ENCODE data around the gene DDX1. TPM values are rescaled to one million over a fixed set of nuclear protein-coding genes. Genes with fewer than 3 reads are reported as not detected.

DDX1 gene
- total and polyA plus RNA-seq, 9 of the 15 experiments (the other 6 are each of a cell fraction or from before 2014, with no cell fraction given), result 116 to 277 (median 232) TPM

DNA sequence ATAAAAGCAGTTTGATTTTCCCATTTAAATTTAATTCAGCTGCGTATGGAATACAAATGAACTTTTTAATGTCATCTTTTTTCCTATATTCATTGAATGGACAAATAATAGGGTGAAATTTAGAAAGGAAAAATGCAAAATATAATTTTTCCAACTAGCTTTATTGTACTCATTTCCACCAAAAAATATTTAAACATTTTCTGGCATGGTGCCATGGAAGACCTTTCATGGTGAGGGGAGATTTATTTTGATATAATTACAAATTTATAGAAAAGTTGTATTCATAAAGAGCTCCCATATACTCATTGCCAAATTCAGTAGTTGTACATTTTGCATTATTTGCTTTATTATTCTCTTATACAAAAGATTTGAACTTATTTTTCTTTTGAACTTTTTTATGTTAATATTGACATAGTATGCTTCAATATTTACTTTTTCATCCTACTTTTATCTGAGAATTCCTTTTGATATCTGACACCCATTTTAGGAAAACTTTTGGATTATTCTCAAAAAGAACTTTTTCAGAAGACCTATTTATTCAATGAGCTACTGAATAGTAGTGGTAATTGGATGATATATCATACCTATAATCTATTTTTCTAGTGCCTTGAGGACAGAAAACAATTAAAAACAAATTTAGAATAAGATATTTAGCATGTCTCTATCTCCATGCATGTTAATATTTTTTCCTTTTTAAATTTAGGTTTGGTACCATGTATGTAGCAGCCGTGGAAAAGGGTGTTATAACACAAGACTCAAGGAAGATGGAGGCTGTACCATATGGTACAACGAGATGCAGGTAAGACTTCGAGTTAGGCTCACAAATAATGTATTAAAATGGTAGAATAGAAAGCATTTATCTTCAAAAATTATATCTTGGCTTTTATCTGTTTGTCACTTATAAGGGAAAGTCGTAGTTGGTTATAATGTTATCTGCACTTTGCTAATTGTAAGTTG lies 37.5 kb downstream of the DDX1 start:
- ATAC-seq (no peak), DNase-seq (ENCODE audit: extremely low read depth in 1 of 4, low spot score in 3 of 4) (no peak), FAIRE-seq (no peak)
- Histone ChIP-seq H3K27ac (ENCODE audit: extremely low read depth, low read depth, low read length) (no peak overlapping the region), H3K27me3 (ENCODE audit: control insufficient read depth in 2 of 2, insufficient read depth in 2 of 2, low read length in 2 of 2) (no peaks in the 10 kb centered on the region), H3K9me3 (replicated peaks; ENCODE audit: control insufficient read depth, insufficient read depth, low read depth, low read length) (no peaks in the 10 kb centered on the region), H3K79me2 (ENCODE audit: control insufficient read depth, insufficient read depth, low read length) (no peaks in the 10 kb centered on the region), H3K36me3 (ENCODE audit: control insufficient read depth, insufficient read depth, low read length) (peaks cover 99% of the 10 kb centered on the region), H4K20me1 (replicated peaks; ENCODE audit: control insufficient read depth, insufficient read depth, low read length) (no peaks in the 10 kb centered on the region), H3K9me1 (ENCODE audit: control insufficient read depth, insufficient read depth, low read length) (no peaks in the 10 kb centered on the region), H3K4me2 (ENCODE audit: insufficient read depth, low read length) (no peak overlapping the region), H3K4me3 (no peak overlapping the region), H2AFZ (ENCODE audit: low read depth, low read length) (no peak overlapping the region), H3K4me1 (replicated peaks in 1 of 2; ENCODE audit: control insufficient read depth in 2 of 2, insufficient read depth in 2 of 2, low read length in 2 of 2) (no peaks in the 10 kb centered on the region), H3K9ac (ENCODE audit: insufficient read depth in 1 of 2, low read depth in 2 of 2, low read length in 2 of 2) (no peak overlapping the region)
- in situ Hi-C loops (cut with MboI) (no loop called here), intact Hi-C loops (cut with micrococcal nuclease) (no loop called here)
- ChIA-PET CTCF (ENCODE audit: low intra/inter-chr PET ratio) (no interaction called here), POLR2A (interaction anchor here (0.6 to 1.4 kb wide), 5 partner anchors 10 to 86 kb away, joined by 3 to 4 read pairs (median 3); no protein-coding TSS in a partner anchor)
- no TSS peak for BruUV-seq (replicated peaks)
- TF ChIP-seq NFIX (CRISPR knock-in tag; IDR thresholded peaks at IDR 0.05; ENCODE audit: low read depth) (peak; percentile 53; the same call in 1 of the 2 replicates), NFIC (IDR thresholded peaks at IDR 0.05) (peak; percentile 85), ZNF57 (CRISPR knock-in tag; IDR thresholded peaks at IDR 0.05) (no peak)
- WGBS (ENCODE audit: insufficient coverage, low coverage, missing lambda C conversion rate), result 98% methylated on average over 5 of the region's 5 CpGs

All from K562 (cell line).